Skin epidermis (tissue), 12 donors: ENCODE results near the gene GHR.
A peak's percentile ranks its signal among the peaks of the same experiment; 100 is the strongest.

Experiments used
- H3K27ac ChIP-seq, 21 experiments: fragments of 200-600 bp; sonication (generic) in 11 of 21; one replicate each; pipeline ENCODE4 v1.5.0; 2020; ENCODE audit warnings: mild to moderate bottlenecking in 3 of 21, inconsistent platforms in 2 of 21, moderate library complexity in 2 of 21
- H3K4me3 ChIP-seq, 7 experiments: fragments of 200-600 bp; sonication (generic) in 2 of 7; one replicate each; pipeline ENCODE4 v1.5.0; 2020; ENCODE audit warnings: inconsistent platforms in 2 of 7, mild to moderate bottlenecking in 2 of 7, moderate library complexity in 1 of 7

GHR gene

GRCh38 chr5:42753099-42753498 lies 329.9 kb downstream of the GHR start:
- Histone ChIP-seq H3K27ac (no peak overlapping the region), H3K4me3 (no peak overlapping the region)

- Histone ChIP-seq H3K27ac (peak within 1 kb of the TSS in 1 of 21 experiments; percentile 30), H3K4me3 (peak within 1 kb of the TSS in 6 of 7 experiments; percentile 15 to 44 (median 26))
These were observed 333.7 kb downstream of the GHR start, which contains the start of gene CCDC152 for GRCh38 chr5:42756606-42757601. TSS of gene CCDC152 (plus strand) at chr5:42756818. CDS start at chr5:42759122, 2,304 bp downstream.

- no peak overlapping the region for H3K27ac ChIP-seq
- H3K4me3 ChIP-seq: no peak overlapping the region
These were observed 336.2 kb downstream of the GHR start for GRCh38 chr5:42759456-42759855.

- no peak overlapping the region for H3K27ac ChIP-seq
- no peak overlapping the region for H3K4me3 ChIP-seq
These were observed 337.2 kb downstream of the GHR start for GRCh38 chr5:42760426-42760825.

- Histone ChIP-seq H3K4me3 (no peak overlapping the region), H3K27ac (no peak overlapping the region)
These were observed 338.6 kb downstream of the GHR start for GRCh38 chr5:42761791-42762190.

GRCh38 chr5:42767491-42768105 lies 344.4 kb downstream of the GHR start:
- Histone ChIP-seq H3K27ac (no peak overlapping the region), H3K4me3 (no peak overlapping the region)

GRCh38 chr5:42768106-42768504 lies 344.9 kb downstream of the GHR start:
- Histone ChIP-seq H3K27ac (no peak overlapping the region), H3K4me3 (no peak overlapping the region)

- Histone ChIP-seq H3K4me3 (no peak overlapping the region), H3K27ac (no peak overlapping the region)
These were observed 346.8 kb downstream of the GHR start for GRCh38 chr5:42770003-42770402.
